H9 (cell line): Measurements from ENCODE around the gene RPAIN. TPM values are rescaled to one million over a fixed set of nuclear protein-coding genes. Genes with fewer than 3 reads are reported as not detected.

Source experiments
- DNase-seq: peaks from one replicate; pipeline ENCODE4 v3.0.0-alpha.2; 2017
- H2AFZ ChIP-seq: one replicate; pipeline ENCODE4 v1.6.1; 2013; ENCODE audit warnings: mild to moderate bottlenecking, low read length, control low read depth, moderate library complexity
- H2AK5ac ChIP-seq: 2 replicates; pipeline ENCODE4 v1.6.1; 2013; ENCODE audit warnings: low read length, control low read depth, mixed read lengths; ENCODE audit not compliant: insufficient read length
- H2BK120ac ChIP-seq: one replicate; pipeline ENCODE4 v1.6.1; 2013; ENCODE audit warnings: low read depth, mild to moderate bottlenecking, low read length, control low read depth, inconsistent platforms; ENCODE audit not compliant: poor library complexity, severe bottlenecking
- H2BK12ac ChIP-seq: 2 replicates; pipeline ENCODE4 v1.6.1; 2013; ENCODE audit warnings: low read length, control low read depth, mixed read lengths, low read depth; ENCODE audit not compliant: insufficient read length
- H2BK15ac ChIP-seq: 2 replicates; pipeline ENCODE4 v1.6.1; 2013; ENCODE audit warnings: low read depth, low read length, control low read depth
- H2BK20ac ChIP-seq: one replicate; pipeline ENCODE4 v1.6.1; 2013; ENCODE audit warnings: low read depth, mild to moderate bottlenecking, low read length, control low read depth, inconsistent platforms; ENCODE audit not compliant: poor library complexity, severe bottlenecking
- H2BK5ac ChIP-seq: 2 replicates; pipeline ENCODE4 v1.6.1; 2013; ENCODE audit warnings: low read length, control low read depth, mixed read lengths; ENCODE audit not compliant: insufficient read length
- H3K14ac ChIP-seq: 2 replicates; pipeline ENCODE4 v1.6.1; 2013; ENCODE audit warnings: low read length, control low read depth; ENCODE audit not compliant: insufficient read depth
- H3K18ac ChIP-seq: 2 replicates; pipeline ENCODE4 v1.6.1; 2013; ENCODE audit warnings: low read depth, mild to moderate bottlenecking, mixed read lengths, low read length, control low read depth; ENCODE audit not compliant: insufficient read length
- H3K23ac ChIP-seq: 2 replicates; pipeline ENCODE4 v1.6.1; 2013; ENCODE audit warnings: low read length, control low read depth, mixed read lengths, low read depth; ENCODE audit not compliant: insufficient read length
- H3K23me2 ChIP-seq: 2 replicates; pipeline ENCODE4 v1.6.1; 2013; ENCODE audit warnings: low read depth, mild to moderate bottlenecking, mixed read lengths, low read length, control low read depth; ENCODE audit not compliant: insufficient read length, poor library complexity, severe bottlenecking
- H3K27ac ChIP-seq: 2 replicates; pipeline ENCODE4 v1.5.1; 2013; ENCODE audit warnings: low read length, control low read depth, mixed read lengths, low read depth; ENCODE audit not compliant: insufficient read length
- H3K27me3 ChIP-seq: 2 replicates; pipeline ENCODE4 v1.6.1; 2013; ENCODE audit warnings: low read length, control low read depth, inconsistent platforms; ENCODE audit not compliant: insufficient read depth
- H3K4ac ChIP-seq: 2 replicates; pipeline ENCODE4 v1.6.1; 2013; ENCODE audit warnings: low read depth, mild to moderate bottlenecking, control low read depth, inconsistent platforms, low read length, moderate library complexity
- H3K4me1 ChIP-seq: 2 replicates; pipeline ENCODE4 v1.6.1; 2013; ENCODE audit warnings: low read length, control low read depth, inconsistent platforms; ENCODE audit not compliant: insufficient read depth
- H3K4me2 ChIP-seq: 2 replicates; pipeline ENCODE4 v1.6.1; 2013; ENCODE audit warnings: low read length, control low read depth, mixed read lengths; ENCODE audit not compliant: insufficient read length, insufficient read depth
- H3K56ac ChIP-seq: 2 replicates; pipeline ENCODE4 v1.6.1; 2013; ENCODE audit warnings: low read depth, mild to moderate bottlenecking, mixed read lengths, low read length, control low read depth; ENCODE audit not compliant: insufficient read length
- H3K79me1 ChIP-seq: 2 replicates; pipeline ENCODE4 v1.6.1; 2013; ENCODE audit warnings: low read depth, mild to moderate bottlenecking, moderate library complexity, low read length, control low read depth, inconsistent platforms; ENCODE audit not compliant: insufficient read depth, poor library complexity, severe bottlenecking
- H3K79me2 ChIP-seq: 2 replicates; pipeline ENCODE4 v1.6.1; 2013; ENCODE audit warnings: low read length, control low read depth, inconsistent platforms; ENCODE audit not compliant: insufficient read depth
- H3K9ac ChIP-seq: 2 replicates; pipeline ENCODE4 v1.6.1; 2013; ENCODE audit warnings: low read length, control low read depth, mixed read lengths; ENCODE audit not compliant: insufficient read length; ENCODE audit errors: extremely low read depth
- H3K9me3 ChIP-seq: one replicate; pipeline ENCODE4 v1.6.1; 2013; ENCODE audit warnings: low read depth, low read length, inconsistent platforms; ENCODE audit not compliant: control insufficient read depth
- H3T11ph ChIP-seq: one replicate; pipeline ENCODE4 v1.6.1; 2013; ENCODE audit warnings: mild to moderate bottlenecking, low read length, control low read depth, inconsistent platforms
- H4K20me1 ChIP-seq: one replicate; pipeline ENCODE4 v1.6.1; 2013; ENCODE audit not compliant: control insufficient read depth, insufficient read length, insufficient read depth
- H4K5ac ChIP-seq: 2 replicates; pipeline ENCODE4 v1.6.1; 2013; ENCODE audit warnings: low read depth, mild to moderate bottlenecking, mixed read lengths, low read length, control low read depth; ENCODE audit not compliant: insufficient read length
- H4K8ac ChIP-seq: replicated peaks from 2 replicates; pipeline ENCODE4 v1.6.1; 2013; ENCODE audit warnings: low read length, control low read depth, mixed read lengths, low read depth; ENCODE audit not compliant: insufficient read length
- H4K91ac ChIP-seq: 2 replicates; pipeline ENCODE4 v1.6.1; 2013; ENCODE audit warnings: low read depth, mild to moderate bottlenecking, moderate library complexity, mixed read lengths, low read length, control low read depth; ENCODE audit not compliant: insufficient read length
- H3K27ac Mint-ChIP-seq, 3 experiments: 2 replicates in 2 of 3; 3 replicates in 1 of 3; pipeline ENCODE4 v1.8.0; 2020 to 2021; ENCODE audit warnings: mixed read lengths in 3 of 3, mild to moderate bottlenecking in 1 of 3, moderate library complexity in 1 of 3
- H3K27me3 Mint-ChIP-seq: 2 replicates; pipeline ENCODE4 v1.8.0; 2021; ENCODE audit warnings: low read depth, mild to moderate bottlenecking, moderate library complexity, mixed read lengths
- H3K36me3 Mint-ChIP-seq, 3 experiments: 2 replicates in 2 of 3; 3 replicates in 1 of 3; pipeline ENCODE4 v1.8.0; 2020 to 2021; ENCODE audit warnings: low read depth in 3 of 3, mixed read lengths in 3 of 3; ENCODE audit not compliant: insufficient read depth in 1 of 3
- H3K4me1 Mint-ChIP-seq, 2 experiments: 2 replicates each; pipeline ENCODE4 v1.8.0; 2020; ENCODE audit warnings: mixed read lengths in 2 of 2
- H3K4me3 Mint-ChIP-seq, 2 experiments: 2 replicates in 1 of 2; 3 replicates in 1 of 2; pipeline ENCODE4 v1.8.0; 2020 to 2021; ENCODE audit warnings: mild to moderate bottlenecking in 2 of 2, mixed read lengths in 2 of 2, moderate library complexity in 1 of 2
- H3K9me3 Mint-ChIP-seq, 2 experiments: 2 replicates in 1 of 2; 3 replicates in 1 of 2; pipeline ENCODE4 v1.8.0; 2020; ENCODE audit warnings: mild to moderate bottlenecking in 2 of 2, mixed read lengths in 2 of 2, moderate library complexity in 1 of 2
- WGBS: extraction: QIAGEN DNeasy Blood & Tissue Kit; methylation state at CpG from one replicate; pipeline ENCODE4 v1.1.7; 2013; ENCODE audit warnings: missing lambda C conversion rate, low lambda C conversion rate, mixed read lengths; ENCODE audit not compliant: insufficient read length; ENCODE audit errors: extremely low coverage; 5-methylcytosine and 5-hydroxymethylcytosine counted together
- total RNA-seq: library from RNA; stranded (reverse); gene quantifications from 2 replicates; pipeline ENCODE4 v1.2.1, GENCODE V29; 2021
- TF ChIP-seq, protein P1 (sequence below): fragments of 200-600 bp; sonication (generic); conservative IDR thresholded peaks from 3 replicates; pipeline ENCODE4 v1.8.0; 2021; ENCODE audit warnings: antibody characterized with exemption, mild to moderate bottlenecking

RPAIN gene
- total RNA-seq, 1 experiment from 2014 or later = 78.9 TPM

DNA sequence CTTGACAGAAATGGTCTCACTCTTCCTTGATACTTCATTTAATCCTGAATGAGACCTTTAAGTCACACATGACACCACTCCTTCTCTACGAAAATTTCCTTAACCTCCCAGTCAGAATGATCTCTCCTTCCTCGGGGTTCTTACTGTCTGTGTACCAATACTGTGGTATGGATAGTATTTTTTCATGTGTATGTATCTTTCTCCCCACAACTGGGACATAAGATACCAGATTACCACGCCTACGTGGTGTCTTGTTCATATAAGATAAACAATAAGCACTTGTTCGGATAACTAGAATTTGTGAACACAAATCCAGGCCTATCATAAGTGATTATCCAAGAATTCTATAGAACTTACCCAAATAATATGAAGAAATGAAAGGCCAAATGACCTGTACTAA is 11.8 kb upstream of the RPAIN start:
- Histone ChIP-seq H2AFZ (no peak overlapping the region), H3K56ac (no peak overlapping the region), H2BK12ac (no peak overlapping the region), H3K27ac (no peak overlapping the region), H3K4me2 (no peak overlapping the region), H2BK5ac (no peak overlapping the region), H3K9me3 (no peaks in the 10 kb centered on the region), H3K14ac (no peak overlapping the region), H2BK120ac (no peak overlapping the region), H3K79me2 (no peaks in the 10 kb centered on the region; the same call in 1 of the 2 replicates), H3K9ac (no peak overlapping the region), H4K91ac (no peak overlapping the region), H3K4me1 (no peaks in the 10 kb centered on the region; the same call in 1 of the 2 replicates), H2BK15ac (no peak overlapping the region), H2BK20ac (no peak overlapping the region), H4K5ac (no peak overlapping the region), H3K23ac (no peak overlapping the region), H3K27me3 (no peaks in the 10 kb centered on the region), H3K23me2 (no peaks in the 10 kb centered on the region), H4K8ac (no peak overlapping the region), H3K79me1 (peaks cover 2% of the 10 kb centered on the region), H3K18ac (no peak overlapping the region), H3K4ac (no peak overlapping the region), H2AK5ac (no peak overlapping the region), H3T11ph (no peak overlapping the region), H4K20me1 (no peaks in the 10 kb centered on the region)
- Mint-ChIP-seq H3K27me3 (no peaks in the 10 kb centered on the region), H3K4me3 (no peak overlapping the region), H3K36me3 (peaks cover 31 to 49% (median 32%) of the 10 kb centered on the region in 3 experiments; a peak in 6 of 7 replicates), H3K27ac (no peak overlapping the region), H3K4me1 (no peaks in the 10 kb centered on the region), H3K9me3 (no peaks in the 10 kb centered on the region)
- WGBS = no CpG with 5 or more reads among the region's 5 CpGs
- TF ChIP-seq, protein P1, sequence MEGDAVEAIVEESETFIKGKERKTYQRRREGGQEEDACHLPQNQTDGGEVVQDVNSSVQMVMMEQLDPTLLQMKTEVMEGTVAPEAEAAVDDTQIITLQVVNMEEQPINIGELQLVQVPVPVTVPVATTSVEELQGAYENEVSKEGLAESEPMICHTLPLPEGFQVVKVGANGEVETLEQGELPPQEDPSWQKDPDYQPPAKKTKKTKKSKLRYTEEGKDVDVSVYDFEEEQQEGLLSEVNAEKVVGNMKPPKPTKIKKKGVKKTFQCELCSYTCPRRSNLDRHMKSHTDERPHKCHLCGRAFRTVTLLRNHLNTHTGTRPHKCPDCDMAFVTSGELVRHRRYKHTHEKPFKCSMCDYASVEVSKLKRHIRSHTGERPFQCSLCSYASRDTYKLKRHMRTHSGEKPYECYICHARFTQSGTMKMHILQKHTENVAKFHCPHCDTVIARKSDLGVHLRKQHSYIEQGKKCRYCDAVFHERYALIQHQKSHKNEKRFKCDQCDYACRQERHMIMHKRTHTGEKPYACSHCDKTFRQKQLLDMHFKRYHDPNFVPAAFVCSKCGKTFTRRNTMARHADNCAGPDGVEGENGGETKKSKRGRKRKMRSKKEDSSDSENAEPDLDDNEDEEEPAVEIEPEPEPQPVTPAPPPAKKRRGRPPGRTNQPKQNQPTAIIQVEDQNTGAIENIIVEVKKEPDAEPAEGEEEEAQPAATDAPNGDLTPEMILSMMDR = no peak
- DNase-seq = no peak
